CD4-positive, alpha-beta T cell treated with Interleukin-15 for 4 hours (primary cell): ENCODE data around the gene MAP4.
"Not testable (repeated sequence)": the region's sequence is repeated elsewhere in the genome, so short reads cannot be mapped to it uniquely, and the experiment has no call there.

ENCODE experiments used
- DNase-seq: peaks from one replicate; pipeline ENCODE4 v3.0.0-alpha.2; 2020; ENCODE audit warnings: low spot score

The MAP4 gene

DNA sequence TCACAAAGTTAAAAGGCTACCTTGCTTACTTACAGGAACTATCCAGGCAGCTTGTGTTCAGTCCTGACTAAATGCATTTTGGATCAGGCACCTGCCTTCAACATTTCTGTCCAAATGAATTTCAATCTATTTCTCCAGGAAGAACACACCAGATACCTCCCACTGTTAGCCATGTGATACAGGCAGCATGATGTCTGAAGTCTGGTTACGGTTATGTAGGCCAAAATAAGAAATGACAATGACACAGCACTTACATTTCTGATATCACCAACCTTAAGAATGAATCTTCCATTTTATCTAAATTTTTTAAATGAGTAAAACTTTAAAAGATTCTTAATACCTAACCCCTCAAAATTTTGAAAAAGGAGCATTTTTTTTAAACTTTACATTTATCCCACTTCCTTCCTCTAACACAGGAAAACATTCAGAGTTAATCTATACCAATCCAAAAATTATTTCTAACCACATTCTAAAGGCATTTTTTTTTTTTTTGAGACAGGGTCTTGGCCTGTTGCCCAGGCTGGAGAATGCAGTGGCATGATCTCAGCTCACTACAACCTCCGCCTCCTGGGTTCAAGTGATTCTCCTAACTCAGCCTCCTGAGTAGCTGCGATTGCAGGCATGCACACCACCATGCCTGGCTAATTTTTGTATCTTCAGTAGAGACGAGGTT, at the start of gene MAP4:
Gene MAP4 (minus strand): TSS at position 116 of the 673 bp plus-strand sequence. CDS start 17,556 bp downstream, outside the sequence.
- no peak for DNase-seq

DNA sequence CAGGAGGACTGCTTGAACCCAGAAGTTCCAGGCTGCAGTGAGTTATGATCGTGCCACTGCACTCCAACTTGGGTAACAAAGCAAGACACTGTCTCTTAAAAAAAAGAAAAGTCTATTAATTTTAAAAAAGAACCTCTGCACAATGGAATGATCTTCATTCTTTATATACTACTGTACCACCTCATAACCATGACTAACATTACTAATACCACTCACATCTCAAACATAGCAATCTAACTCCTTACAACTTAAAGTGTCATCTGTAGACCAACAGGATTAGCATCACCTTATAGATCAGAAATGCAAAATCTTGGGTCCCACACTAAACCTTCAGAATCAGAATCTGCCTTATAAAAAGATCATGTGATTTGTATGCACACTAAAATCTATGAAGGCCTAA, 48.8 kb upstream of the MAP4 start:
- DNase-seq: no peak

GRCh38 chr3:48064292-48064829, 48.1 kb upstream of the MAP4 start:
- no peak for DNase-seq

- not testable (repeated sequence) for DNase-seq
These were observed 45.4 kb upstream of the MAP4 start for GRCh38 chr3:48061586-48061985.

- DNase-seq: no peak
These were observed 41.9 kb upstream of the MAP4 start for GRCh38 chr3:48058091-48058490.

DNA sequence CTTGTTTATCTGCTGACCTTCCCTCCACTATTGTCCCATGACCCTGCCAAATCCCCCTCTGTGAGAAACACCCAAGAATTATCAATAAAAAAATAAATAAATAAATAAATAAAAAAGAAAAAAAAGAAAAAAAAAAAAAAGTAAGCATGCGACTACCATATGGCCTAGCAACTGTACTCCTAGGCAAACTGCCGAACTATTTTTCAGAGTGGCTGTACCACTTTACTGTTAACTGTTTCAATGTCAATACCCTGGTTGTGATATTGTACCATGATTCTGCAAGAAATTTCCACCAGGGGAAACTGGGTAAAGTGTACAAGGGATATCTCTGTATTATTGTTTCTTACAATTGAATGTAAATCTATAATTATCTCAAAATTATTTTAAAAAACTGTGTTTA, 41.3 kb upstream of the MAP4 start:
- no peak for DNase-seq

DNA sequence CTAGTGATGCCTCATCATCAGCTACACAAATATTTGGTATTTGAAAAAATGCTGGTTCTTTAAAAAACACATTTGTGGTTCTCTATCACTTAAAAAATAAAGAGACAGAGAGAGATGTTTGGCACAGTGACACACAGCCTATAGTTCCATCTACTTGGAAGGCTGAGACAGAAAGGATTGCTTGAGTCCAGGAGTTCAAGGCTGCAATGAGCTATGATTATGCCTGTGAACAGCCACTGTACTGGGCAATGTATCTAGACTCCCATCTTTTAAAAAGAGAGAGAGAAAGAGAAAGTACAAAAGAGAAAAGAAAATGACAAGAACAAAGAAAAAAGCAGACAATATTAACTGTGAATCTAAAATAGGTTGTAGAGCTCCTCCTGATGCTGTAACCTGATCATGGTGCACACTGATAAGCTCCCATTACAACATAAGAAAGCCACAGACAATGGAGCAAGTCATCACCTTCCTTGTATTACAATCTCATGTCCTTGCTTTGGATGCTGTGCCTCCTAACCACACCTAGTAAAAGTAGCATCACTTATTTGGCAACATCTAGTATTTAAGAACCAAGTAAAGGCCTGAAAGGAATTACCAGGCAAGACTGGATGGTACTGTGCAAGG, 31.7 kb upstream of the MAP4 start:
- DNase-seq: no peak

GRCh38 chr3:48042071-48042760, 26.0 kb upstream of the MAP4 start:
- no peak for DNase-seq

DNA sequence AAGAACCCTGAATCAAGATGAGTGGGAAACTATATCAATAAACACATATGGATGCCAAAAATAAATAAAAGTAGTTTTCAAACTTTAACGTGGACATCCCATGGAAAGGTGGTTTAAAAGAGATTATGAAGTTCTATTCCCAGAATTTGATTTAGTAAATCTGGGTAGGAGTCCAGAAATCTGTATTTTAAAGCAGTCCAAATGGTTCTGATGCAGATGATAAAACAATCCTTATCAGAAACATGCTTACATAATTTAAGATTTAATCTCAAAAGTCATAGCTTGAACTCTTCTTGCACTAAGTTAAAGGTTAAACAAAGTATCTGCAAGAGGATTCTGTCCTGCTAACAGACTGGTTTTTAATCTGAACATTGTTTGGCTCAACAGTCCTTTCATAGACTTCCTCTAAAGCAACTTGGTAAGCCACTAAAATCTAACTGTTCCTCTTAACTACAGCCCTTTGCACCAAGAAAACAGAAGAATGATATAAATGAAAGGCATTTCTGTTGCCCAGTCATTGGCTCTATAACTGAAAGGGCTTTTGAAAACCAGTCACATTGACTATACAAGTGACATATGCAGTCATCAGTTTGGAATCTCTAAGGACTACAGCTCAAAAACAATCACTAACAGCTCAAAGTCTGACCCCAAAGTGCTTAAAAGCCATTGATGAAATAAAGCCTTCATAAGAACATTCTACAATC, 23.4 kb upstream of the MAP4 start:
- DNase-seq: no peak

- DNase-seq: no peak
These were observed 22.8 kb upstream of the MAP4 start for GRCh38 chr3:48038971-48039481.

DNA sequence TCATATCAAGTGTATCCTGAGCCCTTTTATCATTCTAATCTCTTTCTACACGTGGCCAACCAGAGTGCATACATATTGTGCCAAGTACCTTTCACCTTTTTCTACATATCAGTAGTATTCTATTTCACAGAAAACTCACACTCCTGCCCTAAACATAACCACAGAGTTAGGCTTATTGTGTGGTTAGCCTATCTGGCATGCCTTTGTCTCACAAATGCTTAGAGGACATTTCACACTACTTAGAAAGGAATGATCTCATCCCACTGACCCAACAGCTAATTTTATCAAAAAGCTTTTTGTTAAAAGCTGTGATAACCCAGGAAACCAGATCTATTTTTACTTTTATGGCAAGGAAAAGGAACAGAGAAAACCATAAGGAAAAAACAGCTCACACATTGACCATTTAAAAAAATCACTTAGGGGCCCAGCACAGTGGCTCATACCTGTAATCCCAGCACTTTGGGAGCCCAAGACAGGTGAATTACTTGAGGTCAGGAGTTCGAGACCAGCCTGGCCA, 17.8 kb upstream of the MAP4 start:
- peak; percentile 20 for DNase-seq

- no peak for DNase-seq
These were observed 14.0 kb upstream of the MAP4 start for GRCh38 chr3:48030188-48030587.

GRCh38 chr3:48026951-48027908, 11.0 kb upstream of the MAP4 start:
- DNase-seq: no peak

DNA sequence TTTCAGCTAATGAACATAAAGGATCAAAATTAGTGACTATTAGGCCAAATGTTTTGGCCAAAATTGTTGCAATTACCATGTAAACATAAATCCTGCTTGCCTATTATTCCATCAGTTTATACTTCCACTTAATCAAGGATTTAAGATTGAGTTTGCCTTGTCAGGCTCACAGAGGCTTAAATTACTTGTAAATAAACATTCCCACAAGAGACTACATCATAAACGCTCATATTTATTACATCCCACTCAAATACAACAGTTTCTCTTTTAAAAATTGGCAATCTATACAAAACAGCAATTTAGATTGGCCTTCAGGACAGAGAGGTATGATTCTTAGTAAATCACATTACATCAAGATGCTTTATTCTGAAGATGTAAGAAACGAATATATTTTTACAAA, 9.9 kb upstream of the MAP4 start:
- no peak for DNase-seq

GRCh38 chr3:48024401-48024800, 8.2 kb upstream of the MAP4 start:
- no peak for DNase-seq

DNA sequence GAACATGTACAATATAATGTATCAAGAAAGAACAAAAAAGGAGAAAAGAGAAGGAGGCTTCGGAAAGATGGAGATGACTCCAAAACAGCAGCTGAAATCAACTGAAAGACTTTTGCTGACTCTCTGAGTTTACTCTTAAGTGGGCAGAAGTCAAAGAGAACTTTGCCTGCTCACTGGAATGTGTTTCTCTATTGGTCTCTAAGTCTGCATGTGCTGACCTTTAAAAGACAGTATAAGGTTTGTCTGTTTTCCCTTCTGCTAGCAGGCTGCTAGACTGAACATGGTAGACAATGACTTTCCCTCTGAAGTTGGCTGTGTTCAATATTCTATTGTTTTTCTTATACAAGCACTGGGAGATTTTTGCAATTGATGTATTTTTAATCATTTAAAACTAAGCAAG, 7.2 kb upstream of the MAP4 start:
- no peak for DNase-seq

GRCh38 chr3:48022178-48022577, 6.0 kb upstream of the MAP4 start:
- no peak for DNase-seq

DNA sequence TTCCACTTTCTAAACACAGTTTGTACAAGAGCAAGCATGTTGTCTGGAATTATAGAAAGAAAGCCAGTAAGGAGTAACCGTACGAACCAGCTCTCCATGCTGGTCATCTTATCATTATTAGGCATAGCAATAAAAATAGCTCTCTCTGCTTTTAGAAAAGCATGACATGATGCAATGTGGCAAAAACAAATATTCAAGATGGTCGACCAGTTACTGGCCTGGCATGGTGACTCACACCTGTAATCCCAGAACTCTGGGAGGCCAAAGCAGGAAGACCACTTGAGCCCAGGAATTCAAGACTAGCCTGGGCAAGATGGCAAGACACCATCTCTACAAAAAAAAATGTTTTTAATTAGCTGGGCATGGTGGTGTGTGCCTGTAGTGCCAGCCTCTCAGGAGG, 2.6 kb upstream of the MAP4 start:
- no peak for DNase-seq

DNA sequence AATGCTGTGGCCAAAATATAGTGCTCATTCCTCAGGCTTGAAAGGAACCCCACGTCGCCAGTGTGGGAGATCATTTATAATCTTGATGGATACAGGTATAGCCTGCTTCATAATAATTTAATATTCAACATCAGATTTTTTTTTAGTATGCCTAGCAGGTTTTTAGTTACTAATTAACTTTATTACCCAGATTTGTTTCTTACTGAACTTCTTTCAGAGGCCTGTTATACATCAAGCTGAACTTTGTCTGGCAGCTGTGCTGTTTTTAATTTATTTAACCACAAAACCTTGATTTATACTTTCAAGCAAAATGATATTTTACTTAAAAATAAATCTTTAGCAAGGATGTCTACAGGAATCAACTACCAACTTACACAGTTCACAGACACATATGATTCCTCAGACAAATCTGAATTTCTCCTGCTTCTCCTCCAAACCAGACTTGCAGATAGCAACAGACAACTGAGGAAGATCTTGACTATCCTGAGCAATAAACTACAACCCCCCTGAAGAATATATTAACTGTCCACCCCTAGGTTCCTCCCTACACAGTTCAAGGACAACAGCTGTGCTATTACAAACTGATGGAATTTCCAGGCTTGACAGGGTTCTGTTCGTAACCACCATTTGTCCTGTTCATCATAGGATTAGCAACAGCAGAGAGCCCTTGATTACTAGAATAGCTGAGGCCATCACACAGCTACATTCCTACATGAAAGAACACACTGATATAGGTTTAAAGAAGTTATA, 610 bp downstream of the MAP4 start:
- DNase-seq: no peak

- no peak for DNase-seq
These were observed 1.9 kb downstream of the MAP4 start for GRCh38 chr3:48014358-48014757.
